GM13976 (cell line): Measurements from ENCODE around the gene EPHB2.

Source experiments
- DNase-seq: peaks from one replicate; pipeline ENCODE4 v3.0.0; 2012; ENCODE audit warnings: low spot score
- in situ Hi-C: fragments of 300-500 bp; cut with MboI; formaldehyde crosslinking; loops from one replicate; pipeline ENCODE4 v1.12.0; 2022; ENCODE audit warnings: low sequenced_read_pairs, mixed read lengths, inconsistent platforms; ENCODE audit not compliant: unreplicated experiment
- TF ChIP-seq, protein P1 (sequence below): IDR thresholded peaks from 2 replicates; pipeline ENCODE4 v1.5.1; 2012; ENCODE audit warnings: borderline replicate concordance, mild to moderate bottlenecking; ENCODE audit not compliant: insufficient read depth; ENCODE audit errors: extremely low read depth, missing control alignments, control extremely low read depth

The EPHB2 gene

GRCh38 chr1:22916471-22916820 is 205.8 kb downstream of the EPHB2 start:
- no peak for DNase-seq
- in situ Hi-C loops: no loop called here

GRCh38 chr1:22917989-22918388 is 207.3 kb downstream of the EPHB2 start:
- TF ChIP-seq, protein P1, sequence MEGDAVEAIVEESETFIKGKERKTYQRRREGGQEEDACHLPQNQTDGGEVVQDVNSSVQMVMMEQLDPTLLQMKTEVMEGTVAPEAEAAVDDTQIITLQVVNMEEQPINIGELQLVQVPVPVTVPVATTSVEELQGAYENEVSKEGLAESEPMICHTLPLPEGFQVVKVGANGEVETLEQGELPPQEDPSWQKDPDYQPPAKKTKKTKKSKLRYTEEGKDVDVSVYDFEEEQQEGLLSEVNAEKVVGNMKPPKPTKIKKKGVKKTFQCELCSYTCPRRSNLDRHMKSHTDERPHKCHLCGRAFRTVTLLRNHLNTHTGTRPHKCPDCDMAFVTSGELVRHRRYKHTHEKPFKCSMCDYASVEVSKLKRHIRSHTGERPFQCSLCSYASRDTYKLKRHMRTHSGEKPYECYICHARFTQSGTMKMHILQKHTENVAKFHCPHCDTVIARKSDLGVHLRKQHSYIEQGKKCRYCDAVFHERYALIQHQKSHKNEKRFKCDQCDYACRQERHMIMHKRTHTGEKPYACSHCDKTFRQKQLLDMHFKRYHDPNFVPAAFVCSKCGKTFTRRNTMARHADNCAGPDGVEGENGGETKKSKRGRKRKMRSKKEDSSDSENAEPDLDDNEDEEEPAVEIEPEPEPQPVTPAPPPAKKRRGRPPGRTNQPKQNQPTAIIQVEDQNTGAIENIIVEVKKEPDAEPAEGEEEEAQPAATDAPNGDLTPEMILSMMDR: no peak
- in situ Hi-C loops: no loop called here
- no peak for DNase-seq

More at GRCh38 chr1:22916471-22916820, 205.8 kb downstream of the EPHB2 start:
- TF ChIP-seq, protein P1: no peak

GRCh38 chr1:22918644-22919043 is 208.0 kb downstream of the EPHB2 start:
- in situ Hi-C loops: no loop called here
- no peak for DNase-seq
- TF ChIP-seq, protein P1: no peak

GRCh38 chr1:22919341-22920025 is 208.8 kb downstream of the EPHB2 start:
- no peak for DNase-seq
- in situ Hi-C loops: no loop called here
- TF ChIP-seq, protein P1: no peak

DNA sequence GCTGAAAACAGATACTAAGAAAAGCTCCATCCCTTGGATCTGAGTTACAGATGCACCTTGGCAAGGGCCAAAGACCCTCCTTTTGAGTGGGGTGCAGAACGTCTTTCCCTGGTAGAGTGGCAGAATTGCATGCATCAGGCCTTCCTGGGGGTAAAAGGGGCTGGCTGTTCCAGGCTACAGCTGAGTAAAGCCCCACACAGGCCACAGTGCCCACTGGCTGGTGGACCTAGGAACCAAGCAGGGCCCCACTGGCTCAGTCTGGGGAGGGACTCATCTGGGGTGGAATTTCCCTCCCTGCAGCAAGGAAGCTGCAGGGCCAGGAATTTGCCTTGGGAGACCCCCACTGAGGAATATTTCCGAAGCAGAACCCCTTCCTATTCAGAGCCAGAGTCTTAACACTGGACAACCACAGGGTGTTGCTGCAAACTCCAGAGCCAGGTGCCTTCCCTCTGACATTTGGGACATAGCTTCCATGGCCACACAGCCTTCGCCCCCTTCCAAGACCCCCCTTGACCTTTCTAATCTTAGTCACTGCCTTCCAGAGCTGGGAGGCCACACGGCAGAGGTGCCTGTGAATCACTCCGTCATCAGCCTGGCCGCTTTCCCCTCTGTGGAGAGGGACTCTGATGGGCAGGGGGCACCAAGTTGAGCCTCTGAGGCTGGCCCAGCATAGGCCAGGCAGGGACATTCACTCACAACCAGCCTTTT is 209.5 kb downstream of the EPHB2 start:
- TF ChIP-seq, protein P1: no peak
- peak; percentile 12 for DNase-seq
- in situ Hi-C loops: no loop called here

DNA sequence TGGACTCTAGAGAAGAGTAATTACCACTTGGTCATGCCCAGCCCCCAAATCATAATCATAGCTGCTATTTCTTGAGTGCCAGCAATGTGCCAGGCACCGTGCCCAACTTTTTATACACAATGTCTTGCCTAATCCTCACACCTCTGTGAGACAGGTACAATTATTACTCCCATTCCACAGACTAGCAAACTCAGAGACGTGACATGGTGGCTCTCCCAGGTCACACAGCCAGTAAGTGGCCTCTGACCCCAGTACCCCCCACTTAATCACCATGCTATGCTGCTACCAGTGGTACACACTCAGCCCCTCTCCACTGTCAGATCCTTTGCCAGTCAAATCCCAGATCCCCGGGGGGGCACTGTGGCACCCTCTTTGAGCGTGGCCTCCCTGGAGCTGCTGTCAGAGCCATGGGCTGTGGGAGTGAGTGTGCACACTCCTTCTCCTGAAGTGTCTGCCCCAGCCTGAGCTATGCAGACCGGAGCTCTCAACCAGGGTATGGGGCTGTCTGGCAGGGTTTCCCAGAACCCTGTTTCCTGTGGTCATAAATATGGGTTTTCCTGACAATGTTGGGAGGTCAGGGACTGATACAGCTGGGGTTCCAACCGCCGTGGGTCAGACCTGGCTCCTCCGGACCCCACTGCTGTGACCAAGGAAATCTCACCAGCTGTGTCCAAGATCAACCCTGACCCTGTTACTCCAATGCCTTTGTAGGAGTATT is 210.3 kb downstream of the EPHB2 start:
- no peak for DNase-seq
- in situ Hi-C loops: no loop called here
- TF ChIP-seq, protein P1: no peak
